Nucleus accumbens (tissue), 56 donors: ENCODE data around the gene WASL.

ENCODE experiments used
- DNase-seq, 56 donors: peaks; one replicate each; lab custom pipeline; 2025; lab: John Stamatoyannopoulos, UW

Gene WASL

GRCh38 chr7:123665157-123665556, 83.6 kb downstream of the WASL start:
- no peak for DNase-seq

- DNase-seq, result no peak
Measured at GRCh38 chr7:123663200-123663599, 85.6 kb downstream of the WASL start.

- no peak for DNase-seq
Measured at GRCh38 chr7:123662755-123663154, 86.0 kb downstream of the WASL start.

- DNase-seq, result no peak
Measured at GRCh38 chr7:123662293-123662692, 86.5 kb downstream of the WASL start.

GRCh38 chr7:123661765-123662164, 87.0 kb downstream of the WASL start:
- DNase-seq, result no peak

- DNase-seq, result no peak
Measured at GRCh38 chr7:123660514-123661354, 88.1 kb downstream of the WASL start.

GRCh38 chr7:123658023-123658422, 90.8 kb downstream of the WASL start:
- DNase-seq, result no peak

GRCh38 chr7:123657304-123657685, 91.5 kb downstream of the WASL start:
- DNase-seq, result no peak

- DNase-seq, result no peak
Measured at GRCh38 chr7:123656544-123657303, 92.1 kb downstream of the WASL start.

GRCh38 chr7:123655614-123656013, 93.2 kb downstream of the WASL start, which contains the start of gene LMOD2:
Gene LMOD2 (plus strand): TSS chr7:123655866. CDS start chr7:123655964, 98 bp downstream.
- DNase-seq, result no peak

- no peak for DNase-seq
Measured at GRCh38 chr7:123653162-123653561, 95.6 kb downstream of the WASL start.

GRCh38 chr7:123652406-123652805, 96.4 kb downstream of the WASL start:
- no peak for DNase-seq

- no peak for DNase-seq
Measured at GRCh38 chr7:123650595-123650994, 98.2 kb downstream of the WASL start.

- no peak for DNase-seq
Measured at GRCh38 chr7:123649964-123650363, 98.8 kb downstream of the WASL start.

GRCh38 chr7:123647106-123647730, 101.6 kb downstream of the WASL start:
- DNase-seq, result no peak

GRCh38 chr7:123645516-123645915, 103.3 kb downstream of the WASL start:
- DNase-seq, result no peak

- DNase-seq, result no peak
Measured at GRCh38 chr7:123643495-123644441, 105.0 kb downstream of the WASL start.

GRCh38 chr7:123641901-123642300, 106.9 kb downstream of the WASL start:
- no peak for DNase-seq

GRCh38 chr7:123640583-123640982, 108.2 kb downstream of the WASL start:
- DNase-seq, result no peak

- DNase-seq, result no peak
Measured at GRCh38 chr7:123639631-123640030, 109.2 kb downstream of the WASL start.
